OCI-LY3 (cell line): ENCODE measurements around the gene EPHB3.

Source experiments
- CTCF ChIP-seq: fragments of 200-600, 300-600 bp; sonication (generic); IDR thresholded peaks from 2 replicates; pipeline ENCODE4 v1.5.1; 2014; ENCODE audit warnings: antibody characterized with exemption, low read length, low read depth
- EZH2phosphoT487 ChIP-seq: fragments of 200-600 bp; shearing (Covaris generic); IDR thresholded peaks from 2 replicates; pipeline ENCODE4 v1.6.1; 2018; ENCODE audit warnings: antibody characterized with exemption, mixed run types, low read depth

- TF ChIP-seq CTCF = no peak
- no peak for TF ChIP-seq EZH2phosphoT487
Measured at GRCh38 chr3:184590795-184591194, 29.2 kb downstream of the EPHB3 start.
